Measurements from ENCODE around the gene CRAMP1.
A peak's percentile ranks its signal among the peaks of the same experiment; 100 is the strongest.

CRAMP1 gene

DNA sequence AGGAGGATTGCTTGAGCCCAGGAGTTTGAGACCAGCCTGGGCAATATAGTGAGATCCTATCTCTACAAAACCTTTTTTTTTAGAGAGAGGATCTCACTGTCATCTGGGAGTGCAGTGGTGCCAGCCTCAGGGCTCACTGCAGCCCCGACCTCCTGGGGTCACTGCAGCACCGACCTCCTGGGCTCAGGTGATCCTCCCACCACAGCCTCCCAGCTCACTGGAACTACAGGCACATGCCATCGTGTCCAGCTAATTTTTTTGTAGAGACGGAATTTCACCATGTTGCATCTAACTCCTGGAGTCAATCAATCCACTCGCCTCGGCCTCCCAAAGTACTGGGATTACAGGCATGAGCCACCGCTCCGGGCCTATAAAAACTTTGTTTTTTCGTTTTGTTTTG, 109.2 kb downstream of the CRAMP1 start:
- FAIRE-seq = no peak

DNA sequence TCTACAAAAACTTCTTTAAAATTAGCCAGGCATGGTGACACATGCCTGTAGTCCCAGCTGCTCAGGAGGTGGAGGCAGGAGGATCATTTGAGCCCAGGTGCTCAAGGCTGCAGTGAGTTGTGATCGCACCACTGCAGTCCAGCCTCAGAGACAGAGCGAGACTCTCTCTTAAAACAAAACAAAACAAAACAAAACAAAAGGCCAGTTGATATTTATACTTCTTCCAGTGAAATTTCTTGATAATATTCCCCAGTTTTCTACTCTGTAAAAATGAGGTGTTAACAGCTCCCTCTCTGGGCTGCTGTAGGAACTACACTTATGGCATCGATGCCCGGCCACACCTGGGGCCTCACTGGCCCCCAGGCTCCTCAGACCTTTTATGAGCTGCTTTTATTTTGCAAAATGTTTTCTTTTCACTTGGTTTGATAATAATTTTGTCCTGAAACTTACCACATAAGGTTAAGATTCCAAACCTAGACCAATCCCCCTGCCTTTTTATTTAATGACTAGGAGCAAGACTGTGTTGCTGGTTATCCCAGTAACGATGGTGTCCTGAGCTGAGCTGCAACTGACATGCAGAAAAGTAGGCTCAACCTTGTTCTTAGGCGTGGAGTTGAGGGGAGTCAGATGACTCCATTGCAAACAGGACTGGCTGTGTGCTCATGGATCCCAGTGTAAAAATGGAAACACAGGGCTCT, 111.4 kb downstream of the CRAMP1 start:
- FAIRE-seq = peak; percentile 79

DNA sequence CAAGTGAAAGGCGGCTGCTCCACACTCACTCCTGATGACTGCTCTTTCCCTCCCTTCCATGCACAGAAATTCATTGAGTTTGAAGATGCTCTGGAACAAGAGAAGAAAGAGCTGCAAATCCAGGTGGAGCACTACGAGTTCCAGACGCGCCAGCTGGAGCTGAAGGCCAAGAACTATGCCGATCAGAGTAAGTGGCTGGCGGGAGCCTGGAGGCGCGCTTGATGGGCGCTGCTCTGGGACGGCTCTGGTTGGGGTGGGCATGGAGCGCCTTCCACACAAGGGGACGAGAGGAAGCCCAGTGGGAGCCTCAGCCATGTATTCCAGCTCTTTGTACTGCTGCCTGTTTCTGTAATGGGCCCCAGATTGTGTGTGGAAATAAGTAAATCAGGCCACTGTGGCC, 112.3 kb downstream of the CRAMP1 start:
- no peak for FAIRE-seq

DNA sequence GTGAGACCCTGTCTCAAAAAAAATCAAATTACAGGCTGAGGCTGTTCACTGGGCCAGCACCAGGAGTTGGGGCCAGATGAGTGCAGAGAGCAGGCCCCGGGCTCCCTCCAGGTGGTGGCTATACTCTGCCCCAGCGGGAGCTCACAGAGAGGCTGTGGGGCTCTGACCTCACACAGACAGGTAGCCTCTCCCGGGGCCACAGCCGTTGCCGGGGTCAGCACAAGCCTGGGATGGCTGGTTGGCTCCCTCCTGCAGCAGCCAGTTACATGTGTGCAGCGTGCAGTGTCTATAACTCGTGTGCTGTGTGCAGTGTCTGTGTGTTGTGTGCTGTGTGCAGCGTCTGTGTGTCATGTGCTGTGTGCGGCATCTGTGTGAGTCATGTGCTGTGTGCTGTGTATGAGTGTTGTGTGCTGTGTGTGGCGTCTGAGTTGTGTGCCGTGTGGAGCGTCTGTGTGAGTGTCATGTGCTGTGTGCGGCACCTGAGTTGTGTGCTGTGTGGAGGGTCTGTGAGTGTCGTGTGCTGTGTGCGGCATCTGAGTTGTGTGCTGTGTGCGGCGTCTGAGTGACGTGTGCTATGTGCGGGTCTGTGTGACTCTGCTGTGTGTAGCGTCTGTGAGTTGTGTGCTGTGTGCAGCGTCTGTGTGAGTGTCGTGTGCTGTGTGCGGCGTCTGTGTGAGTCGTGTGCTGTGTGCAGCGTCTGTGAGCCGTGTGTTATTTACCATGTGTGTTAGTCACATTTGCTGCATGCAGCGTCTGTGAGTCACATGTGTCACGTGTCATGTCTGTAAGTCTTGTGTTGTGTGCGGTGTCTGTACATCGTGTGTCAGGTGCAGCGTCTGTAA, 114.7 kb downstream of the CRAMP1 start:
- FAIRE-seq = no peak
